ENCODE measurements around the gene MROH9. TPM values are rescaled to one million over a fixed set of nuclear protein-coding genes. Genes with fewer than 3 reads are reported as not detected.

MROH9 gene
- total RNA-seq, 1 donor: under 0.01 TPM

- Histone ChIP-seq H3K9me3 (ENCODE audit: low read depth, low read length) (no peaks in the 10 kb centered on the region), H3K4me3 (ENCODE audit: insufficient read depth, low read length) (no peak overlapping the region), H3K4me2 (ENCODE audit: insufficient read depth, low read length) (no peak overlapping the region), H3K4me1 (ENCODE audit: insufficient read depth, low read length) (no peaks in the 10 kb centered on the region), H3K27ac (ENCODE audit: low read depth, low read length) (no peak overlapping the region), H2AFZ (ENCODE audit: low read length) (no peak overlapping the region), H3K27me3 (ENCODE audit: insufficient read depth, low read length) (no peaks in the 10 kb centered on the region), H3K36me3 (ENCODE audit: insufficient read depth, low read length) (no peaks in the 10 kb centered on the region), H4K20me1 (ENCODE audit: insufficient read depth, low read length) (no peaks in the 10 kb centered on the region), H3K79me2 (ENCODE audit: insufficient read depth, low read length) (no peaks in the 10 kb centered on the region)
- DNase-seq (ENCODE audit: insufficient read length, low spot score, missing footprints): no peak
- TF ChIP-seq CTCF (IDR thresholded peaks at IDR 0.05; ENCODE audit: extremely low read depth, low read depth, low read length): no peak
Observed at GRCh38 chr1:171082606-171083005, 147.3 kb downstream of the MROH9 start.

GRCh38 chr1:171083222-171083621 is 147.9 kb downstream of the MROH9 start:
- no peak overlapping the region for H2AFZ ChIP-seq (ENCODE audit: low read length)
- no peak overlapping the region for H3K4me2 ChIP-seq (ENCODE audit: insufficient read depth, low read length)
- DNase-seq (ENCODE audit: insufficient read length, low spot score, missing footprints): no peak
- H3K36me3 ChIP-seq (ENCODE audit: insufficient read depth, low read length): no peaks in the 10 kb centered on the region
- TF ChIP-seq CTCF (IDR thresholded peaks at IDR 0.05; ENCODE audit: extremely low read depth, low read depth, low read length): no peak
- H3K4me3 ChIP-seq (ENCODE audit: insufficient read depth, low read length): no peak overlapping the region
- H3K9me3 ChIP-seq (ENCODE audit: low read depth, low read length): no peaks in the 10 kb centered on the region
- H4K20me1 ChIP-seq (ENCODE audit: insufficient read depth, low read length): no peaks in the 10 kb centered on the region
- no peaks in the 10 kb centered on the region for H3K79me2 ChIP-seq (ENCODE audit: insufficient read depth, low read length)
- H3K27ac ChIP-seq (ENCODE audit: low read depth, low read length): no peak overlapping the region
- H3K27me3 ChIP-seq (ENCODE audit: insufficient read depth, low read length): no peaks in the 10 kb centered on the region
- H3K4me1 ChIP-seq (ENCODE audit: insufficient read depth, low read length): no peaks in the 10 kb centered on the region

GRCh38 chr1:171084091-171084490 is 148.8 kb downstream of the MROH9 start:
- Histone ChIP-seq H3K4me2 (ENCODE audit: insufficient read depth, low read length) (no peak overlapping the region), H3K27ac (ENCODE audit: low read depth, low read length) (no peak overlapping the region), H3K79me2 (ENCODE audit: insufficient read depth, low read length) (no peaks in the 10 kb centered on the region), H3K9me3 (ENCODE audit: low read depth, low read length) (no peaks in the 10 kb centered on the region), H4K20me1 (ENCODE audit: insufficient read depth, low read length) (no peaks in the 10 kb centered on the region), H3K4me1 (ENCODE audit: insufficient read depth, low read length) (no peaks in the 10 kb centered on the region), H2AFZ (ENCODE audit: low read length) (no peak overlapping the region), H3K4me3 (ENCODE audit: insufficient read depth, low read length) (no peak overlapping the region), H3K36me3 (ENCODE audit: insufficient read depth, low read length) (no peaks in the 10 kb centered on the region), H3K27me3 (ENCODE audit: insufficient read depth, low read length) (no peaks in the 10 kb centered on the region)
- no peak for DNase-seq (ENCODE audit: insufficient read length, low spot score, missing footprints)
- TF ChIP-seq CTCF (IDR thresholded peaks at IDR 0.05; ENCODE audit: extremely low read depth, low read depth, low read length): no peak

GRCh38 chr1:171084870-171085269 is 149.5 kb downstream of the MROH9 start:
- H3K4me2 ChIP-seq (ENCODE audit: insufficient read depth, low read length): no peak overlapping the region
- H4K20me1 ChIP-seq (ENCODE audit: insufficient read depth, low read length): no peaks in the 10 kb centered on the region
- no peaks in the 10 kb centered on the region for H3K79me2 ChIP-seq (ENCODE audit: insufficient read depth, low read length)
- no peak overlapping the region for H3K27ac ChIP-seq (ENCODE audit: low read depth, low read length)
- H3K4me3 ChIP-seq (ENCODE audit: insufficient read depth, low read length): no peak overlapping the region
- H2AFZ ChIP-seq (ENCODE audit: low read length): no peak overlapping the region
- H3K36me3 ChIP-seq (ENCODE audit: insufficient read depth, low read length): no peaks in the 10 kb centered on the region
- TF ChIP-seq CTCF (IDR thresholded peaks at IDR 0.05; ENCODE audit: extremely low read depth, low read depth, low read length): no peak
- no peaks in the 10 kb centered on the region for H3K9me3 ChIP-seq (ENCODE audit: low read depth, low read length)
- no peak for DNase-seq (ENCODE audit: insufficient read length, low spot score, missing footprints)
- H3K27me3 ChIP-seq (ENCODE audit: insufficient read depth, low read length): no peaks in the 10 kb centered on the region
- H3K4me1 ChIP-seq (ENCODE audit: insufficient read depth, low read length): no peaks in the 10 kb centered on the region
